HG03280 (cell line): Measurements from ENCODE around the gene MYO3B.

Source experiments
- ATAC-seq: cut with Tn5 transposase; IDR thresholded peaks from one replicate; pipeline ENCODE4 v1.9.1; 2021; ENCODE audit warnings: mild to moderate bottlenecking, moderate library complexity; ENCODE audit not compliant: unreplicated experiment

The MYO3B gene, protein sequence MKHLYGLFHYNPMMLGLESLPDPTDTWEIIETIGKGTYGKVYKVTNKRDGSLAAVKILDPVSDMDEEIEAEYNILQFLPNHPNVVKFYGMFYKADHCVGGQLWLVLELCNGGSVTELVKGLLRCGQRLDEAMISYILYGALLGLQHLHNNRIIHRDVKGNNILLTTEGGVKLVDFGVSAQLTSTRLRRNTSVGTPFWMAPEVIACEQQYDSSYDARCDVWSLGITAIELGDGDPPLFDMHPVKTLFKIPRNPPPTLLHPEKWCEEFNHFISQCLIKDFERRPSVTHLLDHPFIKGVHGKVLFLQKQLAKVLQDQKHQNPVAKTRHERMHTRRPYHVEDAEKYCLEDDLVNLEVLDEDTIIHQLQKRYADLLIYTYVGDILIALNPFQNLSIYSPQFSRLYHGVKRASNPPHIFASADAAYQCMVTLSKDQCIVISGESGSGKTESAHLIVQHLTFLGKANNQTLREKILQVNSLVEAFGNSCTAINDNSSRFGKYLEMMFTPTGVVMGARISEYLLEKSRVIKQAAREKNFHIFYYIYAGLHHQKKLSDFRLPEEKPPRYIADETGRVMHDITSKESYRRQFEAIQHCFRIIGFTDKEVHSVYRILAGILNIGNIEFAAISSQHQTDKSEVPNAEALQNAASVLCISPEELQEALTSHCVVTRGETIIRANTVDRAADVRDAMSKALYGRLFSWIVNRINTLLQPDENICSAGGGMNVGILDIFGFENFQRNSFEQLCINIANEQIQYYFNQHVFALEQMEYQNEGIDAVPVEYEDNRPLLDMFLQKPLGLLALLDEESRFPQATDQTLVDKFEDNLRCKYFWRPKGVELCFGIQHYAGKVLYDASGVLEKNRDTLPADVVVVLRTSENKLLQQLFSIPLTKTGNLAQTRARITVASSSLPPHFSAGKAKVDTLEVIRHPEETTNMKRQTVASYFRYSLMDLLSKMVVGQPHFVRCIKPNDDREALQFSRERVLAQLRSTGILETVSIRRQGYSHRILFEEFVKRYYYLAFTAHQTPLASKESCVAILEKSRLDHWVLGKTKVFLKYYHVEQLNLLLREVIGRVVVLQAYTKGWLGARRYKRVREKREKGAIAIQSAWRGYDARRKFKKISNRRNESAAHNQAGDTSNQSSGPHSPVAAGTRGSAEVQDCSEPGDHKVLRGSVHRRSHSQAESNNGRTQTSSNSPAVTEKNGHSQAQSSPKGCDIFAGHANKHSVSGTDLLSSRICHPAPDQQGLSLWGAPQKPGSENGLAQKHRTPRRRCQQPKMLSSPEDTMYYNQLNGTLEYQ (N-terminal part only)

GRCh38 chr2:170177950-170178781, at the start of gene MYO3B:
MYO3B (plus strand) TSS chr2:170178147; CDS start chr2:170178288, 141 bp downstream.
- no peak for ATAC-seq

- peak; percentile 58 for ATAC-seq
Measured at GRCh38 chr2:170139276-170139967, 38.5 kb upstream of the MYO3B start.

- no peak for ATAC-seq
Measured at GRCh38 chr2:170140561-170140960, 37.4 kb upstream of the MYO3B start.

DNA sequence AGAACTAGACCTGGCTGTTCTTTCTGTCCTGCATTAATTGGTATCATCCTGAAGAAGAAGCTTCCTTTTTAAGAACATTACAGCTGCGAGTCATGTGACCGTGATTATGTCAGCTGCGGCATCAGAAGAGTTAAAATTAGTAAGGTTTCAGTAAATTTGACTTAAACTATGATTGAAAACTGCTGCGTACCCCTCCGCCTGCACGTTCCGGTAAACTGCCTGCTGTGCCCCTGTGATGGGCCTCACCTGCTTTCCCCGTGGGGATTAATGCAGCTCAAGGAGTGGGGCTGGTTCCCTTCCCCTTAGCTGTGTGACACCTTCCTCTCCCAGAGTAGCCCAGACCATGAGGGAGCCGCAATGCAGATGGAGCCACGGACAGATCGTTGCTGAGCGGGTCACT, 36.1 kb upstream of the MYO3B start:
- peak; percentile 38 for ATAC-seq

DNA sequence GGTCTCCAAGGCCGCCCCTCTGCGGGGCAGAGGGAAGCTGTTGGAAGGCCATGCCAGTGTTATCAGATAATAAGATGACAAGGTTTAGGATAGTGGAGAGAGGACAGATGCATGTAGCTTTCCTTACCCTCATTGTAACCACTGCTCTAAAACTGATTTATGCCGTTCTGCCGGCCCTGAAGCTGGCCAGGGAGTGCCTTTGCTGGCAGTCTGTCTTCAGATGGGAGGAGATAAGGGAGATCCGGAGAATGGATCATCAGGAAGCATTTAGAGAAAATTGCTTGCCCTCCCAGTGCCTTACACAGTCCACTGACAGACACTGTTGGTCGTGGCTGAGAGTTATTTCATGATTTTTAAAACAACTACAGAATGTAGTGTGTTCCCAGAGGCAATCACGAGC, 35.4 kb upstream of the MYO3B start:
- ATAC-seq: no peak

DNA sequence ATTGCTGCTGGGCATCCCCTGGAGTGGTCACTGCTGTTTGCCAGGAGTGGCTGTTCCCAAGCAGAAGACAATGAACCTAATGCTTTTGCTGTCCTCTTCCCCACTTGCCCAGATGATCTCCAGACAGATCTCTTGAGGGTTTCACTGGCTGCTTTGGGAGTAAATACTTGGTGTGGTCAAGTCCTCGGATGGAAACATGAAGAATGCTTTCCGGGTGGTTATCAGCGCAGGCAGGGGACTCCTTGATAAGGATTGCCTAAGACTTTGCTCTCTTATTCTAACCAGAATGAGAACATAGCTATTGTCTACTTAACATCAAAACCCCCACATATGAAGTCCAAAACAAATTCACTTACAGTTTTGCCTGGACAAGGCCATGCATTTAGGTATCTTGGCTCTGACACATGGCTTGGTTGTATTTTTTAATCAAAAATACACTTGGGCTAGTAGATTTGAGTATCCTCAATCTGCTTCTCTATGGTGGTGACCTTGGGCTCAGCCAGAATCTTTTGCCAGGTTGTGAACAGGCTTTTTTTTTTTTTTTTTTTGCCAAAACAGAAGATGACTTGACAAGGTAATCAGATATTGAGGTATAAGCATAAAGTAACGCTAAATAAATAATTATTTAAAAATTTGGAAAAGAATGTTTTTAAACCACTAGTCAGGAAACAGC, 34.8 kb upstream of the MYO3B start:
- ATAC-seq: no peak

- ATAC-seq: no peak
Measured at GRCh38 chr2:170144761-170145160, 33.2 kb upstream of the MYO3B start.

- ATAC-seq: no peak
Measured at GRCh38 chr2:170145191-170145590, 32.8 kb upstream of the MYO3B start.

- ATAC-seq: no peak
Measured at GRCh38 chr2:170145675-170146432, 32.1 kb upstream of the MYO3B start.

DNA sequence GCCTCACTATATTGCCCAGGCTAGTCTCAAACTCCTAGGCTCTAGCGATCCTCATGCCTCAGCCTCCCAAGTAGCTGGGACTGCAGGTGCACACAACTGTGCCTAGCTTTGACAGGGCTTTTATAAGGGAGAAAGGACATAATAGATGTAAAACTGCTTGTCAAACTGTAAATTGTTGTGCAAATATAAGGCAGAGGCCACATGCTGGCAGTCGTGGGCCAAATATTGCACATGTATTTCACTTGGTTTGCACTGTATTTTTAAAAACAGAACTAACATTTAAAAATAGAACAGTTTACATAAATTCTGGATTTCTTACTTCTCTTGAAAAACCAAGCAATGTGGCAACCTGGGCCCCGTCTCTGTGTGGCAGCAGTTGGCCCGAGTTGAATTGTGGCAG, 31.2 kb upstream of the MYO3B start:
- no peak for ATAC-seq

- ATAC-seq: no peak
Measured at GRCh38 chr2:170147576-170147975, 30.4 kb upstream of the MYO3B start.

DNA sequence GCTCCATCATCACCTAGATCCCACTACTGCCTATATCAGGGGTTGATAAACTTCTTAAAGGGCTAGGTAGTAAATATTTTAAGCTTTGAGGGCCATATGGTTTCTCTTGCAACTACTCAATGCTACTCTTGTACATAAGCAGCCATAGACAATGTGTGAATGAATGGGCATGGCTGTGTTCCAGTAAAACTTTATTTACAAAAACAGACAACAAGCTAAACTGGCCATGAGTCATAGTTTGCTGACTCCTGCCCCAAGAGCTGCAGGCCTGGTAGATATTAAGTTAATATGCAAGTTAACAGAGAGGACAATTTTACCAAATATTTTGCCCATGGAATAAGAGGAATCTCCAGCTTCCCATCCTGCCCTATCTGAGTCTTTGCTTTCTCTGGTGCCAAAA, 29.8 kb upstream of the MYO3B start:
- ATAC-seq: no peak

DNA sequence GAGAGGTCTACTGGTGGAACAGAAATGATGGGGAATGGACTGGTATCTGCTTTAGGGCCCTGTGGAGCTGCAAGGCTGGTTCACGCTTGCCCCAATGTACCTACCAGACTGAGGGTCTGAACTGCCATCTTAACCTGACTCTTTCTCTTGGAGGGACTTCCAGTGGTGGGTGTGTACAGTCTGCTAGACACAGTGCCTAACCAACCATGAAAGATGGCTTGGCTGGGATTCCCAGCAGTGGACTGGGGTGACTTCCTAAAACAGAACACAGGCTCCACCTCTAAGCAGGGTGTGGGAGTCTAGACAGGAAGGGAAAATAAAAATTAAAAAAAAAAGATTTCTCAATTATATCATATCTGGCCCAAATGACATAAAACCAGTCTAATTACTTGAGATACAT, 25.5 kb upstream of the MYO3B start:
- ATAC-seq: no peak

DNA sequence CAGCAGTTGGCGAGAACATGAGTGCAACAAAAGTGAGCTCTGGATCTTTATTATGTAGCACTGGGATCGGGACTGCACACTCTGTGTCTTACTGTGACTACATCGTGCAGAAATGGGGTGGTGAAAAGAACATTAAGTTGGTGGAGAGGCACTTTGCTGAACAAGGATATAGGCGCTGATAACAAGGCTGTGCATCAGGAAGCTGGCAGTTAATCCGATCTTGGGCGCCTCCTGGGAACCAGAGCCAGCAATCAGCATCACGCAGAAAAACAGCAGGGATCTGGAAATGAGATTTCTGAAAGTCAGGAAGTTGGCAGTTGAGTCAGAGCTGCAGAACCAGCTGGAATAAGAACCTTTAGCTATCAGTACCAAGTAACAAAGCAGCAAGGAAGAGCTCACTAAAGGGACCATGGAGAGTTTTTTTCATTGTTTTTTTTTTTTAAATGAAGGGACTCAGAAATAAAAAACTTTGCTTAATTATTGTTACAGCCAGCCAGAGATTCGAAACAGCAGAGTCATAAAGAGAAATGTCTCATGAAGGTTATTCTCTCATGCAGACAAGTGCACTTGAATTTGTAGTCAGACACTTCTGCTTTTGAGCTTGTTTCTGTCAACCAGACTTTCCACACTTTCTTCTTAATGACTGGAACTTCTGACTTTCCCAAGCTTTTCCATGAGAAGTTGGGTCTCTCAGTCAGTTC, 22.8 kb upstream of the MYO3B start:
- ATAC-seq: no peak

DNA sequence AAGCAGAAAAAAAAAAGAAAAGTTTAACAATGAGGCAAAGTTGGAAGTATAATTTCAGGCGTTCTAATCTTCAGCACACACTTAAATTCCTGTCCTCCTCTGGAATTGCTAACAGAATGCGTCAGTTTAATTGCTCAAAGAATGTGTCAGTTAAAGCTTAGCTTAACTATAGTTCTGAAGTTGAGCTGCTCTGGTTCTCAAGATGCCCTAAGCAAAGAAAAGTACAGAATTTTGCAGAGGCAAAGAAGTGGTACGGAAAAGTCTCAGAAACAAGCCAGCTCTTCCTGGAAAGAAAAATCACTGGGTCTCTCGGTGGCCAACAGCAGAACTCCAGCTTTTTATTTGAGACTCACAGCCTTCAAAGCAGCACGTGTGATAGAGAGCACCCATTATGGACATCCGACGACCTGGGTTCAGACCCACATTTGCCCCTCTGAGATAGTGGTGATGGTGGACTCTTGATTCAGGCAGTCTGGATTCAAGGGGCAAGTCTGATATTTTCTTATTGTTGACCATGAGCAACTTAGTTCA, 22.2 kb upstream of the MYO3B start:
- no peak for ATAC-seq

- no peak for ATAC-seq
Measured at GRCh38 chr2:170156592-170156991, 21.4 kb upstream of the MYO3B start.

DNA sequence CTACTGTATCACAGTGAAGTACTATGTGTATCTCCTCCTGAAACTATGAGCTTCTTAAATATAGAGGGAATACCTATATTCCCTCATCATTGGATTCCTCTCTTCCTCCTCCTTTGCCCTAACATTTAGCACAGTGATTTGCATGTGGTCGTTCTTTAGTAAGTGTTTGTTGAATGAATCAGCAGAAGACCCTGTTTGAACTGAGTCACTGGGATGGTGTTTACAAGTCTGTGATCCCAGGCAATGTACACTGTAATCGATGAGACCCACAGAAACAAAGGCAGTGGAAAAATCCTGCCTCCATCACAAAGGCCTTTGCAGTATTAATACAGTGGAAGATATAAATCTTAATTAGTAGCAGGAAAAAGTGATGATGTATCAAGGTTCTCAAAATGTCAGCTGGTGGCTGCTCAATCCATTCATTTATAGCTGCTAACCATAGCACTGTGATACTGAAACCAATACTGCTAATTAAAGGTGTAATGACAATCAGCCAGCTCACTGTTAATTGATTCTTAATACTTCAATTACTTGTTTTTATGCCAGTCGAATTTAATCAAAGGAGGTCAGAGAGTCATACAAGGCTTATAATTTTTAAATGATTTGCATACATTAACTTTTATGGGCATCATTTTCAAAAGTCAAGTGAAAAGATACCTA, 20.8 kb upstream of the MYO3B start:
- ATAC-seq: no peak
